ENCODE results near the gene STK33.

The STK33 gene

DNA sequence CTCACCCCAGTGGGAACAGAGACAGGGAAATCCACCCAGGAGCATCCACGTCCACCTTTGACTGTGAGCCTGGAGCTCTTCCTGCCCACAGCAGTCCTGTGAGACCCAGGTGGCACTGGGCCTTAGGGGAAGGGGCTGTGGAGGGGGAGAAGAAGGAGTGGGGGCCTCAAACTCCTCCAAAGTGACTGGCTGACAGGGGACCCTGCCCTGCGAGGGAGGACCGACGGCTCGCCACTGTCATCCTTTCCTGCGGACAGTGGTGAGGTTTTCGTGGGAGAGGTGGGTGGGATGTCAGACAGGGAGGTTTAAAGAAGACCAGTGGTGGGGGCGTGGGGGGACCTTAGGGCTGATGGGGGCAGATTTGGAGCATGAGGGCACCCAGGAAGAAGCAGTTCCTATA, 237.8 kb downstream of the STK33 start:
- DNase-seq (ENCODE audit: low read depth) = no peak

DNA sequence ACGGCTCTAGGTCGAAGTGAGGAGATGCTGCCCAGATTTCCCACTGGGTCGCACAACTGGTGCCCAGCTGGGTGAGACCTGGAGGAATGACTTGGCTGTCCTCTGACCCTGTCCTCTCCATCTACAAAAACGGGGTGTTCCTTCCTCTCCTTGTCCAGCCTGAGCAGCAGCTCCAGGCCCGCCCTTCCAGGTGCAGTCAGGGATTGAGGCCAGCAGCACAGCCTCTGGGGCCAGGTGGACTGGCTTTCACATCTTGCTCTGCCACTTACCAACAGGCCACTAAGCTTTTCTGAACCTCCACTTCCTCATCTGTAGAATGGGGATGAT, 238.6 kb downstream of the STK33 start:
- no peak for DNase-seq (ENCODE audit: low read depth)

DNA sequence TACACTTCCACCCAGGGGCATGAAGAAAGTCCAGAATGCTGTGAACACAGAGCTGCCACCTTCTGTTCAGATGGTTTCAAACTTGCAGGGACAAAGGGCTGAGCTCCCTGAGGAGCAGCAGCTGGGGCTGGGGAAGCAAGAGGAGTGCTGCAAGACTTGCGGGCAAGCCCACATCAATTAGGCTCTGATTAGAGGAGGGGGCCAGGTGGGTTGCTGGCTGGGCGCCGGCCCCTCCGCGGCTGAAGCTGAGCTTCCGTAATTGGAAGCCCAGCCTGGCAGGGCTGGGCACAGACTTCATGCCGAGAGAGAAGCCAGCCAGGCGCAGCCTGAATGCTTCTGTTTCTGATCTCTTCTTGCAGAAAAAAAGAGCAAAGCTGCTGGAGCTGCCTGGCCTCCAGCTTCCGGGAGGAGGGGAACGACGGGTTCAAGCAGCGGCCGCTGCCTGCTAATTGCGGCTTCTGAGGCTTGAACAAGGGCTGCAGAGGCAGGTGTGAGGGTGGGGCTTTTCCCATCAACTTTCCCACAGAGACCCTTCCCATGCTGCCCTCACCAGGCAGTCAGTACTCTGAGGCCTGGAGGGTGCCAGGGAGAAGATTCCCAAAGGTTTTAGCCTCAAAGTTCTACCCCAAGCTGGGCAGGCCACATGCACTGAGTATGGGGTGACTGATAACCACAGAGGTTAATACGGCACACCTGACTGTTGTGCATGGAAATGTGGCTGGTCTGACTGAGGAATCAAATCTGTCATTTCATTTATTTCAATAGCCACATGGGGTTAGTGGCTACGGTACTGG, 239.2 kb downstream of the STK33 start:
- no peak for DNase-seq (ENCODE audit: low read depth)

DNA sequence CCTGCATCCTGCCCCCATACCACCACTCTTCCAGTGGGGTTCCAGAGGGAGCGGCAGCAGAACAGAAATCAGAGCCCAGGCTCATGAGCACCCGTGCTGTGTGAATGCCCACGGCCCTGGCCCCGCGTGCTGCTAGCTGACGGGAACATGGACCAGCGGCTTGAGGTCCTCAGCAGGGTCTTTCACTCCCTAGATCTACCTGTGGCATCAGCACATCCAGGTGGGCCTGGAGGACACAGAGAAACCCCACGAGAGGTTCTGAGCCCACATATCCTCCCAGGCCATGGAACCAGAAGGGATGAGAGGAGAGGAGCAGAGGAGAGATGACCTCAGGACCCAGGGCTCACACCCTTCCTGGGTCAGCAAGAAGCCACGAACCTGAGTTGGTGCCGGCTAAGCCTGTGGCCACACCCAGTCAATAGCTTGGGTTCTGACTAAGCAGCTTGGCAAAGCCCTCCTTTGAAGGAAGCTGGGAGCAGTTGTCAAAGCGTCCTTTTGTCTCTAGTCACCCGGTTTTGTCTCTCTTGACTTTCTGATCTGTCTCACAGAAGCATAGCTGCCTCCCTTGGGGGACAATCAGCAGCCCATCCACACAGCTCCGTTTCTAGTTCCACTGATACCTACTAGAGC, 241.0 kb downstream of the STK33 start:
- DNase-seq (ENCODE audit: low read depth) = no peak

DNA sequence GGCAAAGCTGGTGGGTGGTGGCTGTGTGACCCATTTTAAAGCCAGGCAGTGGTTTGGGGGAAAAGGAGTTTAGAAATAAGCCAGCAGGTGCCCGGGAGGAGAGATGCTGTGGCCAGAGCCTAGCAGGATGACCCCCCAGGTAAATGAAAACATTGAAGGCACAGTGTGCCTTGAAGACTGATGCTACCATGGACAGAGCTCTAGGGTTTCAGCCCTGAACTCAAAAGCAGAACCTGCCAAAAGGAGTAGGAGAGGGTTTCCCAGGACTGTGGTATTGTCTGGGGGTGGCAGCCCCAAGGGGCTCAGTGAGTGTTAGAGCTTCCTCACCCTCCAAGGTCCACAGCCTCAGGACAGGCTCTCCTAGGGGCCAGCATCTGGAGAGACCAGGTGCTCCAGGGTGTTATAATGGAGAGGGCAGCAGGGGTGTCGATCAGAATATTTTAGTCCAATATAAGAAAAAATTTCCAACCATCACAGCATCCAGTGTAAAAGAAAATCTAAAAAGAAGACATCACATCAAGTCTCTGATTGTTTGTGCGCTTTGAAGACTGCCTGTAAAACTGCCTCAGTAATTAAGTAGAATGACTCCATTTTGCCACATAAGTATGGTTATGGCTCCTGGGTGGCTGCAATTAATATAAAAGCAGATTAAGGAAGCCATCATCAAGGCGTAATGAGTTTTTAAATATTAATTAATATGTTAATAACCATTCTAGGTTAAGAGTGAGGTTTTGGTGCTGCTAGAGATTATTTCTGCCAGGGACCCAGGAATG, 241.7 kb downstream of the STK33 start:
- no peak for DNase-seq (ENCODE audit: low read depth)

DNA sequence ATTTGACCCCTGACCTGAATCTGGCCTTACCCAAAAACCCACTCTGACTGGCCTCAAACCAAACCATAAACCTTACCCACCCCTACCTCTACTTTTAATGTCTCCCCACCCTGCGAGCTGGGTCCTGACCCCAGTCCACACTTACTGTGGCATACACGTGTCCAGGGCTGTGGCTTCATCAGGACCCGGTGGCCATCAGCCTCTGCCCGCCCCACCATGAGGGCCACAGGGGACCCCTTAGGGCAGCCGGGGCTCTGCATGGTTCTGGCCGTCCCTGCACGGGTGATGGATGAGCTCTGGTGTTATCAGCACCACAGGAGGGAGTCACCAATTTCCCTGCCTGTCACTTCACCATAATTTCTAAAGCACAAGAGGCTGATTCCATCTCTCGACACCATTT, 242.8 kb downstream of the STK33 start:
- DNase-seq (ENCODE audit: low read depth) = no peak

DNA sequence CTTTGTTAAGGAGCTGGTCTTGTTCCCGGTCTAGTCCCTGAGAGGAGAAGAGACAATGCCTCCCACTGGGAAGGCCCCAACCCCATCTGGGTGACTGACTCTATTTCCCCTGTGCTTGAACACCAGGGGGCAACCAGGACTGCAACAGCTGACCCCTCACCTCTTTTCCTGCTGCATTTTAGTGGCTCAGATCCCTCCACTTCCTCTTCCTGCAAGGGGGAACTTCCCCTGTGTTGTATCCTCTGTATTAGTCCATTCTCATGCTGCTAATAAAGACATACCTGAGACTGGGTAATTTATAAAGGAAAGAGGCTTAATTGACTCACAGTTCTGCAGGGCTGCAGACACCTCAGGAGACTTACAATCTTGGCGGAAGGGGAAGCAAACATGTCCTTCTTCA, 246.1 kb downstream of the STK33 start:
- DNase-seq (ENCODE audit: low read depth) = no peak

DNA sequence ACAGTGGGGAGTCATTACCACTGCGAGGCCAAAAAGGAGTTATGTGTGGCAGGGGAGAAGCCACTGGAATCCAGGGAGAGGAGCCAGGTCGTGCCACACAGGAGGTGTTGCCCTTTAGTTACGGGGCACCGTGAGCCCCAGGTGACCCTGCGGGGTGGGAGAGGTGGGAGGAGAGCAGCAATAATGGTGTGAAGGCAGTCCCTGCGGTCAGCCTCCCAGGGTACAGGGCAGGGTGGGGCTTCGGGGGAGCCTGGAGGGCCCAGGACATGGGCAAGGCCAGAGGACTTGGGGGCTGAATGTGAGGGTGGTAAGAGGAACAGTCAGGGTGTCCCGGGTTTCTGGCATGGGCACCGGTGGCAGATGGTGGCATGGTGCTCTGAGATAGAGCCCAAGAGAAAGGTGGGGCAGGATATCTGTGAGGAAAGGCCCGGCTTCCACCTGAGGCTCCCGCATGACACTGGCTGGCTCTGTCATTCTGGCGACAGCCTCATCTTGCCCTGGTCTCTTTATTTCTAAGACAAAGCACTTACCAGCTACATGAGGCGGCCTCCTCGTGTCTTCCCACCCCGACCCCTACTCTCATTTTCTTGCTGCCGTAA, 247.8 kb downstream of the STK33 start:
- no peak for DNase-seq (ENCODE audit: low read depth)

DNA sequence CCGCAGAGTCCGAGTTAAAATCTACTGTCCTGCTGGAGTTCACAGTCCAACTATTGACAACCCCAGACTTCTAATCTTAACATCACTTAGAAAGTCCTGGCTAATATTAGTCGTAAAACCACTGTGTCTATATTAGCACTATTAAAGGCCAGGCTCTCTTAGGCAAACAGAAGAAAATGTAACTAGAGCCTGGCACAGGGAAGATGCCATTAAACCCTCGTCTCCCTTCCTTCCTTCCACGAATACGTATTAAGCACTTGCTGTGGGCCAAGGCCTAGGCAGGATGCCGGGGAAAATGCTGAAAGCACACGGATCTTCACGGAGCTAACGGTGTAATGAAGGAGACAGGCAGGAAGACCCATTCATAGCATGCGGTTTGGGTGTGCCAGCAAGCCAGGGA, 248.8 kb downstream of the STK33 start:
- DNase-seq (ENCODE audit: low read depth) = no peak

DNA sequence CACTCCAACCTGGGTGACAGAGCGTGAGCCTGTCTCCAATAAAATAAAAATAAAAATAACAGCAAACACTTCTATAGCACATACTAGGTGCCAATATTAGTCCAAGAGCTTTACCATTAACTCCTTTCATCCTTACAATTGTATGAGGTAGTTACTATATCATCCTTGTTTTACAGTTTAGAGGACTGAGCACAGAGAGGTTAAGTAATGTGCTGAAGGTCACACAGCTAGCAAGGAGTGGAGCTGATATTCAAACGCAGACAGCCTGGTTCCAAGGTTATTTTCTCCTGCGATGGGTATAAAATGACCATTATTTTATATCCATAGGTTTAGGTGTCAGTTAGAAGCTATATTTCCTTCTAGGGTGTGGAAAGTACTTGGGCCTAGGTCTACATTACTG, 249.7 kb downstream of the STK33 start:
- no peak for DNase-seq (ENCODE audit: low read depth)

DNA sequence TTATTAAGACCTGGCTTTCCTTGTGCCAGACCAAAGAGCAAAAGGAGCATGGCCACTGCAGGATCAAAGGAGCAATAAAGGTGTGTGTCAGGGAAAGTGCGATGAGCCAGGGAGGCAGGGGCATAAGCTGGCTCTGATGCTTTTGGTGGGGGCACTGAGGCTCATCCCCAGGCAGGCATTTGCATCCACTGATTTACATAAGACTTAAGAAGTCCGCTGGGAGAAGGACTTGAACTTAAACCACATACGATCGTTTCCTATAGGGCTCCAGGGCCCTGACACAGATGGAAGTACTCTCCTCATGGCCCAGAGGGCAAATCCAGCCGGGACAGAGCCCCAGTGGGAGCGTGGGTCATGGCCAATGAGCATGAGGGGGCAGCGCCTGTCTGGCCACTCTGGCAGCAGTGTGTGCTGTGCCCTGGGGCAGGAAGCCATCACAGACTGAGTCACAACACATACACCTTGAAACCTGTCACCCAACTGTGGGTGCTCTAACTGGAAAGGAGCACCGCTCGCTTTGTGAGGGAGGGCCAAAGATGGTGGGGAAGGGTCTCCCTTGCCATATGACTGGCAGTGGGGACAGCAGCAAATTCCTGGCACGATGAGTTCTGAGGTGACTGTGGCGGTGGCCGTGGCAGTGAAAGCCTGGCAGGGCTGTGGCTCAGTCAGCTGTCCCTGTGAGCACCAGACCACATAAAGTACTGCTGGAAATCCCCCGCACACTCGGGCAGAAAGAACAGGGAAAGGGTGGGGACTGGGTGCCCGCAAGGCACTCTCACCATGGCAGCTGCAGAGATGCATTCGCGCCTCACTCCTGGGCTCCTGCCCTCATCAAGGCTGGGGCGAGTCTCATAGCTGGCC, 251.0 kb downstream of the STK33 start:
- DNase-seq (ENCODE audit: low read depth) = no peak

DNA sequence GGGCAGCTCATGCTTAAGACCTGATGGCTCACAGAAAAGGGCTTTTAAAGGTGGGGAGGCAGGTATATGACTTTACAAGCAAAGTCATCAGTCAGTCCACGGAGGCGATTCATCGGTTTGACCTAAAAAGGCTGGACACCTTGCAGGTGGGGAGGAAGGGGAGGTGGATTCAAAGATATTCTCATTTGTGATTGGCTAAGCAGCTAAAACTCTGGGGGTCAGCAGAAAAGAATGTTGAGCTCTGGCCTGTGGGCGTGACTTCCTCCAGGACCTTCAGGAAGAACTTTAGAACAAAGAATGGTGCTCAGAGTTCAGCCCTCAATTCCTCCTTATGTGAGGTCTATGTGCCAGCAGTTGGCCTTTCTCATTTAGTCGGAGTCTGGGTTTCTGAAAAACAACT, 252.0 kb downstream of the STK33 start:
- DNase-seq (ENCODE audit: low read depth) = no peak
